Subcutaneous adipose tissue (tissue), 4 donors: ENCODE results near the gene DTX3. TPM values are rescaled to one million over a fixed set of nuclear protein-coding genes. Genes with fewer than 3 reads are reported as not detected.

Experiments used
- total RNA-seq, 4 donors: library from RNA; depleted of rRNA; stranded (reverse); fragments of >200 nt; gene quantifications; one replicate each; pipeline ENCODE4 v1.1.0, GENCODE V29; 2016
- TF ChIP-seq, protein P1 (sequence below): fragments of 450-650 bp; IDR thresholded peaks from one replicate; pipeline ENCODE4 v1.5.1; 2016; ENCODE audit warnings: low read depth, mild to moderate bottlenecking, control low read depth, antibody characterized with exemption, moderate library complexity

Gene DTX3
- total RNA-seq, 4 donors from 2014 or later, result 1.8 to 4.8 (median 4.0) TPM

DNA sequence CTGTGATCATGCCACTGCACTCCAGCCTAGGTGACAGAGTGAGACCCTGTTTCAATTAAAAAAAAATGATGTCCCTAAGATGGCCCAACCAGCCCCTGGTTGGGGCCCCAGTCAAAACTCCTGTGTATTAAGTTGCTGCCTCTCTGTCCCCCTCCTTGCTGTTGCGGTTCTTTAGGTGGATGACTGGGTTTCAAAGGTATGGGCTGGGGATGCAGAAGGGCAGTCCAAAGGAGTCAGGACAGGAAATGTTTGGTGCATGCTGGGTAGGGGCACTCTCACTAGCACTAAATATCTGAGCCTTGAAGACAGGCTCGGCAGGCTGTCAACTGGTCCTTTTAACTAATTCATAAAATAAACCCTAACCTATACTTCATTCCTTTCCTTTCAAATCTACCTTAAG, 25.6 kb upstream of the DTX3 start:
- TF ChIP-seq, protein P1, sequence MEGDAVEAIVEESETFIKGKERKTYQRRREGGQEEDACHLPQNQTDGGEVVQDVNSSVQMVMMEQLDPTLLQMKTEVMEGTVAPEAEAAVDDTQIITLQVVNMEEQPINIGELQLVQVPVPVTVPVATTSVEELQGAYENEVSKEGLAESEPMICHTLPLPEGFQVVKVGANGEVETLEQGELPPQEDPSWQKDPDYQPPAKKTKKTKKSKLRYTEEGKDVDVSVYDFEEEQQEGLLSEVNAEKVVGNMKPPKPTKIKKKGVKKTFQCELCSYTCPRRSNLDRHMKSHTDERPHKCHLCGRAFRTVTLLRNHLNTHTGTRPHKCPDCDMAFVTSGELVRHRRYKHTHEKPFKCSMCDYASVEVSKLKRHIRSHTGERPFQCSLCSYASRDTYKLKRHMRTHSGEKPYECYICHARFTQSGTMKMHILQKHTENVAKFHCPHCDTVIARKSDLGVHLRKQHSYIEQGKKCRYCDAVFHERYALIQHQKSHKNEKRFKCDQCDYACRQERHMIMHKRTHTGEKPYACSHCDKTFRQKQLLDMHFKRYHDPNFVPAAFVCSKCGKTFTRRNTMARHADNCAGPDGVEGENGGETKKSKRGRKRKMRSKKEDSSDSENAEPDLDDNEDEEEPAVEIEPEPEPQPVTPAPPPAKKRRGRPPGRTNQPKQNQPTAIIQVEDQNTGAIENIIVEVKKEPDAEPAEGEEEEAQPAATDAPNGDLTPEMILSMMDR, result no peak

DNA sequence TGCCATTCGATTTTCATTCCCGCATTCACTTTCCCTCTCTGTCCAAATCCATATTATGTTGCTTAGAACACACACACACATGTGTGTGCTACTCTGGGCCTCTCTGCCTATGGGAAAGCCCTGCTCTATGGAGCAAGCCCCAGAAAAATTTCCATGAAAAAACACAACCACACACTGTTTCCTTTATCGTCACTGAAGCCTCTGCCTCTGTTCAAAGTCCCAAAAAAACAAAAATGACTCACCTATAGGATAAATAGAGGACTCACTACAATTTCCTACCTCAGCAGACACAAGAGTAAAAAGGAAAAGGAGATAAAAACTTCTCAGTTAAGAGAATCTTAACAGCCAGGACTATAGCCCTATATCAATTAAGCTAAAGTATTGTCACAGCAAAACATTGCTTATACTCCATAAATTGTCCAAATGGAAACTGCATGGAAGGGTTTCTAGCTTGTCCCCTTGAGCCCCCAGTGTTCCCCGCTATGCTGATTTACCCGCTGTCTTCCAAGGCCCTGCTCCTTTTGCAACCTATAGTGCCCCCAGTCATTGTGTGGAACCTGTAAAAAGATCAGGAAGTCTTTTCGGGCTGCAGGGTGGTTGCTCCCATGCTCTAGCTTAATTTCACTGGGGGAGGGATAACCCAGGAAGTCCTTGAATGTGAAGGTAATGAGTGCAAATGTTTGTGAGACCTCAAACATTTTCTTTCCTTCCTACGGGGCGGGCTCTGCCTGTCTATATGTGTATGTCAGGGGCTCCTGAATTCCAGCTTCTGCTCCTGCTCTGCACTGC, 24.8 kb upstream of the DTX3 start:
- TF ChIP-seq, protein P1, result no peak

DNA sequence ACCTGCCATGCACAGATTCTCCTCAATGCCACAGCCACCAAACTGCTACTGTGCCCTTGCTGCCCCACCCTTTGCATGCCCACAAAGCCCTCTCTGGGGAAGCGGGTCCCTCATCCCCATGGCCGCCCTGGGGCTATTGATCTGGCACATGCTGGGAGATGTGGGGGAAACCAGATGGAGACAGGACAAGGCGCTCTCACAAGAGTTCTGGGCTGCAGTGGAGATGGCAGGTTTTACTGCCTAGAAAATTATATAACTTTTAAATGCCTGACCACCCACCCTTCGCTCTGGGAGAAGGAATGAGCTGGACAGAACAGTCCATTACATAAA, 24.2 kb upstream of the DTX3 start:
- TF ChIP-seq, protein P1, result no peak

DNA sequence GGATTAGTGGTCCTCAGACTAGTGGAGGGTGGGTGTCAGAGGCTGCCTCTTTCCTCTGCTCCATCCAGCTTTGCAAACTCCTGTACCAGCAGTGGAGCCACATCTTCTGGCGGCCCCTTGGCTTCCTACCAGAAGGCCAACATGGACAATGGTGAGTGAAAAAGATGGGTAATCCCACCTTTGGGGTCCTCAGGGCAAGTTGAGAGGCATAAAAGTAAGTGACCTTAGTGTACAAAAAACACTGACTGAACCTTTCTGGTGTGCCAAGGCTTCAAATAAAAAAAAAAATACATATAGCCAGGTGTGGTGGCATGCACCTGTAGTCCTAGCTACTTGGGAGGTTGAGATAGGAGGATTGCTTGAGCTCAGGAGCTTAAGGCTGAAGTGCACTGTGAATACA, 22.8 kb upstream of the DTX3 start:
- TF ChIP-seq, protein P1, result no peak

DNA sequence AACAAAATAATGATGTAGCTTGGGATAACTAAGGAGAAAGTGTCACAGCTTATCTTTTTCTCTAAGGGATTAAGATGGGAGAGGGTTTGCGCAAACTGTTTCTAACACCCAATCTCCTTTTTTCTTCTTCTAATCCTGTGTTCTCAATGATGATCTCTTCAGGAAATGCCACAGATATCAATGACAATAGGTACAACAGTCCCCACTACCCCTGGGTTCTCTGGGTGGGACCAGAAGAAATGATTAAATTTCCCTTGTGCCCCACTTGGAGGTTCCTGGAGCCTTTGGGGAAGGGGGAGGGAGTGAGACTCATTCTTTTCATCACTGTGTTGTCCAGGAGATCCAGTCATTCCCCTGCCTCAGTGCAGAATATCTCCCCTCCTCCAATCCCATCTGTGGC, 22.2 kb upstream of the DTX3 start:
- TF ChIP-seq, protein P1, result no peak

DNA sequence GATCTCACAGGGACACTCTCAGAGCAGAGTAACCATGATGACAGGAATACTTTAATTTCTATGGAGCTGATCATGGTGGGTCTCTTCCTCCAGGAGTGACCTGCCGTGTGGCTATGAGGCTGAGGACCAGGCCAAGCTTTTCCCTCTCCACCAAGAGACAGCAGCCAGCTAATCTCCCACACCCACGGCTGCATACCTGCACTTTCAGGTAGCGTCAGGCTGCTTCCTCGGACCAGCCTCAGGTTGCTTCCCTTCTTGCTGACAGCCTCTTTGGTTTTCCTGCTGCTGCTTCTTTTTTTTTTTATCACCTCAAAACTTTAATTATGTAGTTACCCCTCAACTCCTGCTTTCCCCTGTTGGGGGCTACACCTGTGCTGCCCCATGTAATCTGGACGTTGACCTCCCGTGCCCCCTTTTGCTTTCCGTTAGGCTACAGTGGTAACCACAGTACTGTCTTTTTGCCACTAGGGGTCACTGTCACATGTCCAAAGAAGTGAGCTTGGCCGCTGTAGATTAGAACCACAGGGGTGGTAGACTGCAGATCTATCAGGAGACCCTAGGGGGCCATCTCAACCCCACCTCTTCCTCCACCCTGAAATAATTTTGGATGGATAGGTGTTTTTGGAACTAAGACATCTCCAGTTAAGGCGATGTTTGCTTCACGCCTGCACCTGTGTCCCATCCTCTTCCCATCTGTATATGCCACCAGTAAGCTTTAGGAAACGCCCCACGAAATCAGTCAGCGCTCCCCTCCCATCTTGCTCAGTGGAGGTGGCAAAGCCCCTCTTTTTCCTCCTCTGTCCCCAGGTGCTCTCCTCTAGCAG, 21.4 kb upstream of the DTX3 start:
- TF ChIP-seq, protein P1, result no peak

DNA sequence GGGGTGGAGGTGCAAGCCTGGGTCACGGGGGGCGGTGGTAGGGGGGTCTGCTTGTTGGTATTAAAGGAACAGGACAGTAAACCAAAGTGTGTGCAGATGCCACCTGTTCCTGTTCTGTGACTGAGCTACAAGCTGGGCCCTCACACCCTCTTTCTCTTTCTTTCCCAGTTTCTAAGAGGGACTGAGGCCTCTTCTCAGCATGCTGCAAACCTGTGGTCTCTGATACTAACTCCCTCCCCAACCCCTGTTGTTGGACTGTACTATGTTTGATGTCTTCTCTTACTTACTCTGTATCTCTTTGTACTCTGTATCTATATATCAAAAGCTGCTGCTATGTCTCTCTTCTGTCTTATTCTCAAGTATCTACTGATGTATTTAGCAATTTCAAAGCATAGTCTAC, 20.6 kb upstream of the DTX3 start:
- TF ChIP-seq, protein P1, result no peak
